Right ventricle myocardium superior (tissue), 1 donor: ENCODE measurements around the gene MUL1. TPM values are rescaled to one million over a fixed set of nuclear protein-coding genes. Genes with fewer than 3 reads are reported as not detected.

Source experiments
- total RNA-seq: library from RNA; stranded (reverse); fragmentation: NEBNext Ultra II Directional; extraction: Animal tissue kit (Norgen Biotek cat#: 25700); gene quantifications from one replicate; pipeline ENCODE4 v1.2.1, GENCODE V29; 2021
- donor health status: DM: no; HTN: yes; CAD: no; lungs with severe emphysema.

MUL1 gene
- total RNA-seq, 1 donor from 2014 or later, result 42.1 TPM

Other genes with a start within 250 kb of the MUL1 start
- 0.13 TPM for gene VWA5B1, start 217.3 kb downstream of the MUL1 start, total RNA-seq
- 10.0 TPM for gene CAMK2N1, start 21.9 kb downstream of the MUL1 start, total RNA-seq
- gene FAM43B, start 44.4 kb upstream of the MUL1 start, total RNA-seq, result 3.0 TPM
- 3.5 TPM for gene CDA, start 80.9 kb upstream of the MUL1 start, total RNA-seq
- 288 TPM for gene PINK1, start 125.3 kb upstream of the MUL1 start, total RNA-seq
- gene DDOST, start 153.2 kb upstream of the MUL1 start, total RNA-seq, result 130 TPM
- gene KIF17, start 209.9 kb upstream of the MUL1 start, total RNA-seq, result 5.2 TPM
- gene SH2D5, start 224.6 kb upstream of the MUL1 start, total RNA-seq, result not detected